ENCODE results near the gene FBLN2. TPM values are rescaled to one million over a fixed set of nuclear protein-coding genes. Genes with fewer than 3 reads are reported as not detected.

The FBLN2 gene
- total RNA-seq, 1 experiment from 2014 or later, result 36.7 TPM

DNA sequence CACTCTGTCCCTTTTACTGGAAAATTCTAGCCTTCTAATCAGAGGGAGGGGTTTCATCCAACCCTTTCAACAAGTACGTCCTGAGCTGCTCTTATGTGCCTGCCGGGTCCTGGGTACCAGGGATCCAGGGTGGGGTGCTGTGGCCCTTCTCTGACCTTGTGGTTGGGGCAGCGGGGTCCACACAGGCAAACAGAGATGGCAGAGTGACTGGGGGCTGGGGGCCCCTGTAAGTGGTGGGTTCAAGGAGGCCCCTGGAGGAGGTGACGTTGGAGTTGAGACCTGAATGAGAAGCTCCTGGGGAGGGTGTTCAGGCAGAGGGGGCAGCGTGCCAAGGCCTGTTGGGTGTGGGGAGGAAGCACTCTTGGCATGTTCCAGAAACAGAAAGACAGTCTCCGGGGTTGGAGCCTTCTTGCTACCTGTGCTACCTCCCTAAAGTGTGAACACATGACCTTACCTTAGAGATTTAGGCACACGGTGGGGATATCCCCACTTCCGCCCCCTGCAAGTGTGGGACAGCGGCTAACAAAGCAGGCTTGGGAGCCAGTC is 78.1 kb downstream of the FBLN2 start:
- Histone ChIP-seq H3K36me3 (ENCODE audit: control insufficient read depth, insufficient read depth, low read length) (no peaks in the 10 kb centered on the region), H3K4me3 (ENCODE audit: low read depth, low read length) (no peak overlapping the region), H3K27me3 (replicated peaks; ENCODE audit: control insufficient read depth, insufficient read depth, low read length) (no peaks in the 10 kb centered on the region), H3K4me1 (peaks cover 16% of the 10 kb centered on the region), H3K9me3 (no peaks in the 10 kb centered on the region)
- intact Hi-C loops (cut with micrococcal nuclease; ENCODE audit: unreplicated experiment), result no loop called here
- H3K27ac Mint-ChIP-seq (ENCODE audit: unreplicated experiment), result no peak overlapping the region
- no peaks in the 10 kb centered on the region for H3K9me3 Mint-ChIP-seq (ENCODE audit: unreplicated experiment)
- POLR2A ChIA-PET, result no interaction called here
- H3K36me3 Mint-ChIP-seq (ENCODE audit: insufficient read depth, unreplicated experiment), result peaks cover 1% of the 10 kb centered on the region
- H3K27me3 Mint-ChIP-seq (ENCODE audit: insufficient read depth, unreplicated experiment), result no peaks in the 10 kb centered on the region
- CTCF ChIA-PET, result no interaction called here
- no TSS peak for BruUV-seq (replicated peaks)
- H3K4me1 Mint-ChIP-seq (ENCODE audit: low read depth, unreplicated experiment), result peaks cover 12% of the 10 kb centered on the region
- no peak overlapping the region for H3K4me3 Mint-ChIP-seq (ENCODE audit: unreplicated experiment)
- DNase-seq, result no peak
- no peak for TF ChIP-seq CTCF (IDR thresholded peaks at IDR 0.05; ENCODE audit: insufficient read depth in 1 of 2, low read depth in 1 of 2, low read length in 1 of 2, severe bottlenecking in 1 of 2, unreplicated experiment in 1 of 2)

- H3K4me1 ChIP-seq, result peaks cover 12% of the 10 kb centered on the region
- H3K9me3 ChIP-seq, result no peaks in the 10 kb centered on the region
- Mint-ChIP-seq H3K4me1 (ENCODE audit: low read depth, unreplicated experiment) (peaks cover 10% of the 10 kb centered on the region), H3K4me3 (ENCODE audit: unreplicated experiment) (no peak overlapping the region), H3K36me3 (ENCODE audit: insufficient read depth, unreplicated experiment) (no peaks in the 10 kb centered on the region), H3K9me3 (ENCODE audit: unreplicated experiment) (no peaks in the 10 kb centered on the region), H3K27me3 (ENCODE audit: insufficient read depth, unreplicated experiment) (no peaks in the 10 kb centered on the region), H3K27ac (ENCODE audit: unreplicated experiment) (no peak overlapping the region)
- TF ChIP-seq CTCF (IDR thresholded peaks at IDR 0.05; ENCODE audit: insufficient read depth in 1 of 2, low read depth in 1 of 2, low read length in 1 of 2, severe bottlenecking in 1 of 2, unreplicated experiment in 1 of 2), result no peak
- BruUV-seq (replicated peaks), result no TSS peak
- no peak overlapping the region for H3K4me3 ChIP-seq (ENCODE audit: low read depth, low read length)
- no peaks in the 10 kb centered on the region for H3K36me3 ChIP-seq (ENCODE audit: control insufficient read depth, insufficient read depth, low read length)
- no peak for DNase-seq
- POLR2A ChIA-PET, result no interaction called here
- CTCF ChIA-PET, result no interaction called here
- intact Hi-C loops (cut with micrococcal nuclease; ENCODE audit: unreplicated experiment), result no loop called here
- no peaks in the 10 kb centered on the region for H3K27me3 ChIP-seq (replicated peaks; ENCODE audit: control insufficient read depth, insufficient read depth, low read length)
These were observed 78.8 kb downstream of the FBLN2 start for GRCh38 chr3:13627681-13628080.

DNA sequence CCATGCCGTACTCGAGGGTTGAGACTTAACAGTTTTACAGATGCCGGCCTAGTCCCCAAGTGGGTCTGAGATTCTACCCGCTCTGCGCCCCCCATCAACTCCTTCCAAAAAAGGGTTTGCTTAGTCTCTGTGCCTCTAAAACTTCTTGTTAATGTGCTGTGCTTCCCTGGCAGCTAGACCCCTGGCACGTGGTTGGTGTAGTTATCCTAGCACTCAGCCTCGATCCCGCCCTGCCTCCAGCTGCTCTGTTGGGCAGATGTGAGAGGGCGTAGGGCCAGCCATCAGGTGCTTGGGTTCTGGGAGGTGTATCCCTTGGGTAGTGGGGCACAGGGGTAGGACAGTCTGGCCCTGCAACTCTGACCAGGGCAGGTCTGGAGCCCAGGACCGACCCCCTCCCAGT is 79.5 kb downstream of the FBLN2 start:
- intact Hi-C loops (cut with micrococcal nuclease; ENCODE audit: unreplicated experiment), result no loop called here
- H3K36me3 ChIP-seq (ENCODE audit: control insufficient read depth, insufficient read depth, low read length), result no peaks in the 10 kb centered on the region
- CTCF ChIA-PET, result no interaction called here
- peaks cover 4% of the 10 kb centered on the region for H3K4me1 ChIP-seq
- no peak overlapping the region for H3K27ac Mint-ChIP-seq (ENCODE audit: unreplicated experiment)
- no peaks in the 10 kb centered on the region for H3K9me3 ChIP-seq
- no peak overlapping the region for H3K4me3 Mint-ChIP-seq (ENCODE audit: unreplicated experiment)
- no peaks in the 10 kb centered on the region for H3K36me3 Mint-ChIP-seq (ENCODE audit: insufficient read depth, unreplicated experiment)
- H3K27me3 Mint-ChIP-seq (ENCODE audit: insufficient read depth, unreplicated experiment), result no peaks in the 10 kb centered on the region
- peaks cover 2% of the 10 kb centered on the region for H3K4me1 Mint-ChIP-seq (ENCODE audit: low read depth, unreplicated experiment)
- POLR2A ChIA-PET, result no interaction called here
- no peaks in the 10 kb centered on the region for H3K9me3 Mint-ChIP-seq (ENCODE audit: unreplicated experiment)
- TF ChIP-seq CTCF (IDR thresholded peaks at IDR 0.05; ENCODE audit: insufficient read depth in 1 of 2, low read depth in 1 of 2, low read length in 1 of 2, severe bottlenecking in 1 of 2, unreplicated experiment in 1 of 2), result no peak
- H3K27me3 ChIP-seq (replicated peaks; ENCODE audit: control insufficient read depth, insufficient read depth, low read length), result no peaks in the 10 kb centered on the region
- no TSS peak for BruUV-seq (replicated peaks)
- no peak for DNase-seq
- H3K4me3 ChIP-seq (ENCODE audit: low read depth, low read length), result no peak overlapping the region
